ENCODE data around the gene RNF126.
A peak's percentile ranks its signal among the peaks of the same experiment; 100 is the strongest.
"Not testable (repeated sequence)": the region's sequence is repeated elsewhere in the genome, so short reads cannot be mapped to it uniquely, and the experiment has no call there.

DNA sequence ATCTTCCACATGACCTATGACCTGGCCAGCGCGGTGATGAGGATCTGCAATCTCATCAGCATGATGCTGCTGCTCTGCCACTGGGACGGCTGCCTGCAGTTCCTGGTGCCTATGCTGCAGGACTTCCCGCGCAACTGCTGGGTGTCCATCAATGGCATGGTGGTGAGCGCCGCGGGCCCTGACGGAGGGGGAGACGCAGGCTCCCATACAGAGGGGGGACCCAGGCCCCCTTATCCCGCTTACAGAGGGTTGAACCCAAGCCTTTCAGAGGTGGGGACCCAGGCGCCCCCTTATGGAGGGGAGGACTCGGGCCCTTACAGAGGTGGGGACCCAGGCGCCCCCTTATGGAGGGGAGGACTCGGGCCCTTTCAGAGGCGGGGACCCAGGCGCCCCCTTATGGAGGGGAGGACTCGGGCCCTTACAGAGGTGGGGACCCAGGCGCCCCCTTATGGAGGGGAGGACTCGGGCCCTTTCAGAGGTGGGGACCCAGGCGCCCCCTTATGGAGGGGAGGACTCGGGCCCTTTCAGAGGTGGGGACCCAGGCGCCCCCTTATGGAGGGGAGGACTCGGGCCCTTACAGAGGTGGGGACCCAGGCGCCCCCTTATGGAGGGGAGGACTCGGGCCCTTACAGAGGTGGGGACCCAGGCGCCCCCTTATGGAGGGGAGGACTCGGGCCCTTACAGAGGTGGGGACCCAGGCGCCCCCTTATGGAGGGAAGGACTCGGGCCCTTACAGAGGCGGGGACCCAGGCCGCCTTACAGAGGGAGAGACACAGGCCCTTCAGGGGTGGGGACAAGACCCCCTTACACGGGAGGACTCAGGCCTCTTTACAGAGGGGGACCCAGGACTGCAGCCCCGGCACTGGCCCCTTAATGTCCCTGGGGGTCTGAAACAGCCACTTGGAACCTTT lies 57.7 kb downstream of the RNF126 start:
- TF ChIP-seq, protein P1, sequence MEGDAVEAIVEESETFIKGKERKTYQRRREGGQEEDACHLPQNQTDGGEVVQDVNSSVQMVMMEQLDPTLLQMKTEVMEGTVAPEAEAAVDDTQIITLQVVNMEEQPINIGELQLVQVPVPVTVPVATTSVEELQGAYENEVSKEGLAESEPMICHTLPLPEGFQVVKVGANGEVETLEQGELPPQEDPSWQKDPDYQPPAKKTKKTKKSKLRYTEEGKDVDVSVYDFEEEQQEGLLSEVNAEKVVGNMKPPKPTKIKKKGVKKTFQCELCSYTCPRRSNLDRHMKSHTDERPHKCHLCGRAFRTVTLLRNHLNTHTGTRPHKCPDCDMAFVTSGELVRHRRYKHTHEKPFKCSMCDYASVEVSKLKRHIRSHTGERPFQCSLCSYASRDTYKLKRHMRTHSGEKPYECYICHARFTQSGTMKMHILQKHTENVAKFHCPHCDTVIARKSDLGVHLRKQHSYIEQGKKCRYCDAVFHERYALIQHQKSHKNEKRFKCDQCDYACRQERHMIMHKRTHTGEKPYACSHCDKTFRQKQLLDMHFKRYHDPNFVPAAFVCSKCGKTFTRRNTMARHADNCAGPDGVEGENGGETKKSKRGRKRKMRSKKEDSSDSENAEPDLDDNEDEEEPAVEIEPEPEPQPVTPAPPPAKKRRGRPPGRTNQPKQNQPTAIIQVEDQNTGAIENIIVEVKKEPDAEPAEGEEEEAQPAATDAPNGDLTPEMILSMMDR (IDR thresholded peaks at IDR 0.05; ENCODE audit: borderline replicate concordance, extremely low read depth, low read length, poor library complexity, severe bottlenecking), result peak; percentile 47
- not testable (repeated sequence) for TF ChIP-seq EZH2 (IDR thresholded peaks at IDR 0.05; ENCODE audit: borderline replicate concordance, low read depth, low read length, severe bottlenecking)
